Neutrophil (primary cell): Measurements from ENCODE around the gene CLPSL1.
A peak's percentile ranks its signal among the peaks of the same experiment; 100 is the strongest.

ENCODE experiments used
- H3K27ac ChIP-seq: fragments of 200-600 bp; sonication (generic); 2 replicates; pipeline ENCODE4 v1.5.1; 2016; ENCODE audit warnings: mild to moderate bottlenecking, moderate library complexity
- H3K27me3 ChIP-seq: fragments of 200-600 bp; sonication (generic); 2 replicates; pipeline ENCODE4 v1.6.0; 2016; ENCODE audit warnings: mild to moderate bottlenecking
- H3K36me3 ChIP-seq: fragments of 200-600 bp; sonication (generic); 2 replicates; pipeline ENCODE4 v1.5.1; 2017
- H3K4me1 ChIP-seq, 2 experiments: fragments of 200-600 bp in 1 of 2; sonication (generic) in 1 of 2; 1 replicate in 1 of 2; 2 replicates in 1 of 2; pipeline versions ENCODE4 v1.5.1 to v1.6.1; 2013 to 2016; ENCODE audit warnings: low read depth in 1 of 2, low read length in 1 of 2, mild to moderate bottlenecking in 1 of 2, moderate library complexity in 1 of 2; ENCODE audit not compliant: control insufficient read depth in 1 of 2, insufficient read depth in 1 of 2
- H3K4me3 ChIP-seq, 2 experiments: fragments of 200-600 bp in 1 of 2; sonication (generic) in 1 of 2; 1 replicate in 1 of 2; 2 replicates in 1 of 2; pipeline ENCODE4 v1.5.1; 2013 to 2016; ENCODE audit warnings: low read depth in 1 of 2, low read length in 1 of 2, mild to moderate bottlenecking in 1 of 2, moderate library complexity in 1 of 2
- H3K9me3 ChIP-seq: fragments of 200-600 bp; sonication (generic); 2 replicates; pipeline ENCODE4 v1.5.1; 2016
- CTCF ChIP-seq: fragments of 200-600 bp; sonication (generic); IDR thresholded peaks from 2 replicates; pipeline ENCODE4 v1.5.1; 2016; ENCODE audit warnings: antibody characterized with exemption

The CLPSL1 gene

GRCh38 chr6:35831257-35832007 lies 50.6 kb downstream of the CLPSL1 start:
- Histone ChIP-seq H3K36me3 (peaks cover 4% of the 10 kb centered on the region), H3K4me3 (no peak overlapping the region), H3K9me3 (no peaks in the 10 kb centered on the region), H3K4me1 (peaks cover 43 to 45% of the 10 kb centered on the region in 2 experiments), H3K27ac (peak overlapping the region; percentile 53), H3K27me3 (no peaks in the 10 kb centered on the region)
- no peak for TF ChIP-seq CTCF

GRCh38 chr6:35833536-35833935 lies 52.7 kb downstream of the CLPSL1 start:
- peak overlapping the region; percentile 86 for H3K27ac ChIP-seq
- TF ChIP-seq CTCF, result no peak
- no peaks in the 10 kb centered on the region for H3K27me3 ChIP-seq
- no peaks in the 10 kb centered on the region for H3K9me3 ChIP-seq
- peak overlapping the region; percentile 9 to 35 for H3K4me3 ChIP-seq
- peaks cover 55 to 57% of the 10 kb centered on the region in 2 experiments for H3K4me1 ChIP-seq
- H3K36me3 ChIP-seq, result peaks cover 18% of the 10 kb centered on the region
